Activated B cell treated with CpG ODN at 0.5 μM for 24 hours (primary cell): ENCODE data around the gene PRKAG2. TPM values are rescaled to one million over a fixed set of nuclear protein-coding genes. Genes with fewer than 3 reads are reported as not detected.

Source experiments
- ATAC-seq: fragments of 200-7000 bp; cut with Tn5 transposase; one replicate; pipeline ENCODE4 v1.10.0; 2021; ENCODE audit warnings: low read depth, mild to moderate bottlenecking, moderate library complexity
- CTCF ChIA-PET: fragments of 350-600 bp; sonication (Branson Sonifier 250); formaldehyde crosslinking; loops from one replicate; lab custom pipeline; 2021; ENCODE audit warnings: antibody characterized with exemption; lab: Charles Lee
- POLR2A ChIA-PET: fragments of 350-600 bp; sonication (Branson Sonifier 250); formaldehyde crosslinking; loops from one replicate; lab custom pipeline; 2021; ENCODE audit warnings: antibody characterized with exemption; lab: Charles Lee
- DNase-seq: peaks from one replicate; pipeline ENCODE4 v3.0.0; 2022
- H3K27ac Mint-ChIP-seq: one replicate; pipeline ENCODE4 v1.8.0; 2020; ENCODE audit warnings: mixed read lengths
- H3K27me3 Mint-ChIP-seq: one replicate; pipeline ENCODE4 v1.8.0; 2021; ENCODE audit warnings: mixed read lengths
- H3K36me3 Mint-ChIP-seq: one replicate; pipeline ENCODE4 v1.8.0; 2021; ENCODE audit warnings: low read depth, mixed read lengths
- H3K4me1 Mint-ChIP-seq: one replicate; pipeline ENCODE4 v1.8.0; 2021; ENCODE audit warnings: mixed read lengths
- H3K4me3 Mint-ChIP-seq: one replicate; pipeline ENCODE4 v1.8.0; 2020; ENCODE audit warnings: mild to moderate bottlenecking, mixed read lengths
- H3K9me3 Mint-ChIP-seq: one replicate; pipeline ENCODE4 v1.8.0; 2020; ENCODE audit warnings: mixed read lengths
- CTCF ChIP-seq: fragments of 200-600 bp; IDR thresholded peaks from one replicate; pipeline ENCODE4 v1.8.0; 2022; ENCODE audit warnings: antibody characterized with exemption, mild to moderate bottlenecking
- intact Hi-C: fragments of 100-400 bp; cut with micrococcal nuclease; formaldehyde crosslinking; loops from one replicate; pipeline ENCODE4 v1.15.1; 2024
- total RNA-seq: library from RNA; stranded (reverse); gene quantifications from 2 replicates; pipeline ENCODE4 v1.2.3, GENCODE V29; 2022

Gene PRKAG2
- total RNA-seq, 1 donor from 2014 or later: 19.7 TPM

GRCh38 chr7:151694828-151695580 is 181.9 kb downstream of the PRKAG2 start:
- peaks cover 4% of the 10 kb centered on the region for H3K36me3 Mint-ChIP-seq
- peaks cover 10% of the 10 kb centered on the region for H3K4me1 Mint-ChIP-seq
- no peaks in the 10 kb centered on the region for H3K27me3 Mint-ChIP-seq
- DNase-seq (no peak), ATAC-seq (no peak)
- intact Hi-C loops: no loop called here
- ChIA-PET CTCF (no interaction called here), POLR2A (no interaction called here)
- H3K9me3 Mint-ChIP-seq: no peaks in the 10 kb centered on the region
- H3K27ac Mint-ChIP-seq: no peak overlapping the region
- no peak overlapping the region for H3K4me3 Mint-ChIP-seq
- no peak for TF ChIP-seq CTCF

- no peak for TF ChIP-seq CTCF
- Mint-ChIP-seq H3K4me1 (peaks cover 10% of the 10 kb centered on the region), H3K27ac (no peak overlapping the region), H3K36me3 (peaks cover 6% of the 10 kb centered on the region), H3K4me3 (no peak overlapping the region), H3K9me3 (no peaks in the 10 kb centered on the region), H3K27me3 (no peaks in the 10 kb centered on the region)
- intact Hi-C loops: no loop called here
- POLR2A ChIA-PET: no interaction called here
- CTCF ChIA-PET: no interaction called here
- DNase-seq (no peak), ATAC-seq (no peak)
Observed at GRCh38 chr7:151694441-151694827, 182.5 kb downstream of the PRKAG2 start.

GRCh38 chr7:151693140-151693539 is 183.8 kb downstream of the PRKAG2 start:
- DNase-seq (no peak), ATAC-seq (no peak)
- intact Hi-C loops: no loop called here
- Mint-ChIP-seq H3K36me3 (peaks cover 17% of the 10 kb centered on the region), H3K27ac (no peak overlapping the region), H3K4me1 (peaks cover 4% of the 10 kb centered on the region), H3K9me3 (no peaks in the 10 kb centered on the region), H3K27me3 (no peaks in the 10 kb centered on the region), H3K4me3 (no peak overlapping the region)
- TF ChIP-seq CTCF: no peak
- POLR2A ChIA-PET: no interaction called here
- CTCF ChIA-PET: no interaction called here

GRCh38 chr7:151692721-151693120 is 184.2 kb downstream of the PRKAG2 start:
- ChIA-PET CTCF (no interaction called here), POLR2A (no interaction called here)
- intact Hi-C loops: no loop called here
- H3K36me3 Mint-ChIP-seq: peaks cover 17% of the 10 kb centered on the region
- ATAC-seq (no peak), DNase-seq (no peak)
- H3K27me3 Mint-ChIP-seq: no peaks in the 10 kb centered on the region
- H3K27ac Mint-ChIP-seq: no peak overlapping the region
- H3K9me3 Mint-ChIP-seq: no peaks in the 10 kb centered on the region
- H3K4me1 Mint-ChIP-seq: no peaks in the 10 kb centered on the region
- H3K4me3 Mint-ChIP-seq: no peak overlapping the region
- no peak for TF ChIP-seq CTCF

- H3K36me3 Mint-ChIP-seq: peaks cover 17% of the 10 kb centered on the region
- no peak for TF ChIP-seq CTCF
Observed at GRCh38 chr7:151691449-151691848, 185.5 kb downstream of the PRKAG2 start.

More at GRCh38 chr7:151691449-151691848, 185.5 kb downstream of the PRKAG2 start:
- H3K4me1 Mint-ChIP-seq: no peaks in the 10 kb centered on the region
- DNase-seq: no peak
- no peak overlapping the region for H3K4me3 Mint-ChIP-seq
- H3K27me3 Mint-ChIP-seq: no peaks in the 10 kb centered on the region
- ChIA-PET CTCF (interaction anchor here (0.7 kb wide), 1 partner anchor 15 kb away, joined by 3 read pairs; no protein-coding TSS in a partner anchor), POLR2A (no interaction called here)
- H3K27ac Mint-ChIP-seq: no peak overlapping the region
- H3K9me3 Mint-ChIP-seq: no peaks in the 10 kb centered on the region
- intact Hi-C loops: no loop called here
- ATAC-seq: no peak
